Measurements from ENCODE around the gene SEC24D. TPM values are rescaled to one million over a fixed set of nuclear protein-coding genes. Genes with fewer than 3 reads are reported as not detected.

The SEC24D gene
- total and polyA plus RNA-seq, 2 of the 8 experiments (the other 6 are each of a cell fraction or from before 2014, with no cell fraction given) = 28.9 to 91.6 TPM

GRCh38 chr4:118814058-118814457 lies 21.9 kb downstream of the SEC24D start:
- Histone ChIP-seq H2BK20ac (ENCODE audit: low read length) (no peak overlapping the region), H3K27me3 (replicated peaks in 1 of 4; ENCODE audit: control insufficient read depth in 3 of 4, extremely low read depth in 1 of 4, insufficient read depth in 3 of 4, low read length in 3 of 4) (no peaks in the 10 kb centered on the region), H3K18ac (ENCODE audit: extremely low read depth, low read length) (no peak overlapping the region), H2BK120ac (replicated peaks; ENCODE audit: low read depth, low read length) (no peak overlapping the region), H3K4me3 (ENCODE audit: extremely low read depth in 1 of 4, insufficient read depth in 2 of 4, low read depth in 3 of 4, low read length in 4 of 4) (no peak overlapping the region), H2AK5ac (ENCODE audit: low read depth, low read length) (no peak overlapping the region), H4K91ac (replicated peaks; ENCODE audit: insufficient read length, low read length) (no peak overlapping the region), H3K27ac (ENCODE audit: low read depth, low read length) (no peak overlapping the region), H3K79me1 (ENCODE audit: low read depth, low read length) (peaks cover 2% of the 10 kb centered on the region; the same call in 1 of the 2 replicates), H3K4ac (replicated peaks; ENCODE audit: insufficient read length, low read depth, low read length) (no peak overlapping the region), H3K56ac (replicated peaks; ENCODE audit: insufficient read length, low read depth, low read length) (no peak overlapping the region), H4K8ac (ENCODE audit: extremely low read depth, insufficient read depth, low read length) (no peak overlapping the region), H3K23ac (ENCODE audit: insufficient read length) (no peak overlapping the region), H3K14ac (ENCODE audit: insufficient read length) (no peak overlapping the region), H2BK15ac (ENCODE audit: low read length) (no peak overlapping the region), H3K9ac (replicated peaks in 1 of 4; ENCODE audit: extremely low read depth in 1 of 4, low read depth in 3 of 4, low read length in 3 of 4) (no peak overlapping the region), H3K79me2 (ENCODE audit: control insufficient read depth in 1 of 2, insufficient read depth in 2 of 2, low read length in 2 of 2) (peaks cover 0 to 25% of the 10 kb centered on the region in 2 experiments; a peak in 2 of 4 replicates), H3K36me3 (ENCODE audit: control insufficient read depth in 2 of 4, insufficient read depth in 4 of 4, low read length in 3 of 4) (peaks cover 7 to 63% (median 47%) of the 10 kb centered on the region in 4 experiments), H3K9me3 (ENCODE audit: insufficient read depth in 2 of 2, low read depth in 1 of 2, low read length in 1 of 2) (no peaks in the 10 kb centered on the region), H3K4me1 (replicated peaks in 1 of 4; ENCODE audit: control insufficient read depth in 3 of 4, insufficient read depth in 4 of 4, low read length in 3 of 4) (no peaks in the 10 kb centered on the region), H2AFZ (ENCODE audit: low read length) (no peak overlapping the region), H4K20me1 (replicated peaks in 1 of 2; ENCODE audit: control insufficient read depth in 1 of 2, insufficient read depth in 2 of 2, low read length in 2 of 2) (peaks cover 0 to 3% of the 10 kb centered on the region in 2 experiments), H3K4me2 (ENCODE audit: insufficient read depth in 1 of 2, low read depth in 2 of 2, low read length in 2 of 2) (no peak overlapping the region), H2BK12ac (ENCODE audit: low read depth, low read length) (no peak overlapping the region), H2BK5ac (ENCODE audit: low read depth, low read length) (no peak overlapping the region), H3K23me2 (ENCODE audit: low read depth, low read length) (no peaks in the 10 kb centered on the region), H4K5ac (ENCODE audit: insufficient read length, low read depth, low read length) (no peak overlapping the region)
- DNase-seq (ENCODE audit: low read depth in 1 of 2, low spot score in 2 of 2) (no peak), FAIRE-seq (no peak)
- CTCF ChIA-PET (ENCODE audit: partially characterized antibody) = interaction anchor here (1.1 to 1.8 kb wide), 5 partner anchors 10 to 75 kb away, joined by 3 to 4 read pairs (median 4); partner anchors contain the start of gene SYNPO2
- 89% methylated on average over 4 of the region's 4 CpGs; no CpG with 5 or more reads in 1 of the 2 experiments for WGBS, 2 experiments (ENCODE audit: extremely low coverage in 1 of 2, insufficient coverage in 1 of 2, insufficient read length in 1 of 2, insufficient replicate concordance in 2 of 2, low coverage in 1 of 2, low lambda C conversion rate in 2 of 2, missing lambda C conversion rate in 1 of 2)
- POLR2A ChIA-PET (ENCODE audit: partially characterized antibody) = interaction anchor here (1.1 to 1.6 kb wide), 3 partner anchors 11 to 39 kb away, joined by 3 to 4 read pairs (median 3); no protein-coding TSS in a partner anchor
- TF ChIP-seq CEBPB (IDR thresholded peaks at IDR 0.05; ENCODE audit: low read depth, low read length) (no peak), SRF (IDR thresholded peaks at IDR 0.05; ENCODE audit: low read depth, low read length) (no peak), RAD21 (IDR thresholded peaks at IDR 0.05 in 1 of 2, conservative IDR thresholded peaks at IDR 0.05 in 1 of 2; ENCODE audit: low read depth in 2 of 2, low read length in 2 of 2) (no peak), GTF2F1 (IDR thresholded peaks at IDR 0.05; ENCODE audit: borderline replicate concordance, low read depth, low read length) (no peak), CTBP2 (IDR thresholded peaks at IDR 0.05; ENCODE audit: borderline replicate concordance, insufficient read depth, insufficient read length, low read length) (no peak), RNF2 (IDR thresholded peaks at IDR 0.05; ENCODE audit: borderline replicate concordance, low read depth, low read length, missing control alignments, poor library complexity, severe bottlenecking) (no peak)
